ENCODE measurements around the gene NAALADL2. TPM values are rescaled to one million over a fixed set of nuclear protein-coding genes. Genes with fewer than 3 reads are reported as not detected.

Gene NAALADL2
- polyA plus RNA-seq, 3 donors: not detected

- intact Hi-C loops (cut with micrococcal nuclease): no loop called here
- Histone ChIP-seq H3K4me2 (replicated peaks; ENCODE audit: extremely low read depth, low read length, poor library complexity, severe bottlenecking) (no peak overlapping the region), H2AFZ (ENCODE audit: insufficient read depth, low read depth, low read length, poor library complexity, severe bottlenecking) (no peak overlapping the region), H3K4me1 (ENCODE audit: control insufficient read depth in 1 of 2, insufficient read depth in 2 of 2, low read length in 2 of 2) (no peaks in the 10 kb centered on the region), H3K9me3 (replicated peaks in 1 of 2; ENCODE audit: control insufficient read depth in 1 of 2, insufficient read depth in 1 of 2, low read length in 2 of 2) (peaks cover 0 to 3% of the 10 kb centered on the region in 2 donors), H4K20me1 (ENCODE audit: insufficient read depth, low read length) (no peaks in the 10 kb centered on the region), H3K27ac (ENCODE audit: low read depth in 1 of 2, low read length in 2 of 2) (no peak overlapping the region), H3K36me3 (replicated peaks in 1 of 2; ENCODE audit: control insufficient read depth in 1 of 2, insufficient read depth in 2 of 2, low read length in 2 of 2) (no peaks in the 10 kb centered on the region), H3K79me2 (ENCODE audit: insufficient read depth, low read length) (no peaks in the 10 kb centered on the region), H3K9ac (ENCODE audit: insufficient read depth, low read length, poor library complexity, severe bottlenecking) (no peak overlapping the region), H3K27me3 (ENCODE audit: control insufficient read depth in 2 of 2, insufficient read depth in 2 of 2, low read length in 2 of 2) (no peaks in the 10 kb centered on the region), H3K4me3 (replicated peaks in 1 of 3; ENCODE audit: low read depth in 2 of 3, low read length in 3 of 3) (no peak overlapping the region)
- H3K27me3 Mint-ChIP-seq (ENCODE audit: low read depth in 3 of 3): no peaks in the 10 kb centered on the region
- 100% methylated on average over 1 of the region's 3 CpGs for WGBS (ENCODE audit: insufficient coverage)
- no peaks in the 10 kb centered on the region for H3K4me1 Mint-ChIP-seq
- TF ChIP-seq CTCF (IDR thresholded peaks at IDR 0.05): no peak
- DNase-seq: no peak
- H3K4me3 Mint-ChIP-seq: no peak overlapping the region
- H3K9me3 Mint-ChIP-seq: peaks cover 0 to 8% (median 3%) of the 10 kb centered on the region in 7 donors
- H3K36me3 Mint-ChIP-seq: no peaks in the 10 kb centered on the region
- no peak overlapping the region for H3K27ac Mint-ChIP-seq
Measured at GRCh38 chr3:175212896-175213295, 353.8 kb downstream of the NAALADL2 start.

- WGBS (ENCODE audit: insufficient coverage): no CpG with 5 or more reads among the region's 1 CpG
- Histone ChIP-seq H3K9ac (ENCODE audit: insufficient read depth, low read length, poor library complexity, severe bottlenecking) (no peak overlapping the region), H3K4me1 (ENCODE audit: control insufficient read depth in 1 of 2, insufficient read depth in 2 of 2, low read length in 2 of 2) (no peaks in the 10 kb centered on the region), H3K79me2 (ENCODE audit: insufficient read depth, low read length) (no peaks in the 10 kb centered on the region), H3K4me3 (replicated peaks in 1 of 3; ENCODE audit: low read depth in 2 of 3, low read length in 3 of 3) (no peak overlapping the region), H3K36me3 (replicated peaks in 1 of 2; ENCODE audit: control insufficient read depth in 1 of 2, insufficient read depth in 2 of 2, low read length in 2 of 2) (no peaks in the 10 kb centered on the region), H3K27ac (ENCODE audit: low read depth in 1 of 2, low read length in 2 of 2) (no peak overlapping the region), H2AFZ (ENCODE audit: insufficient read depth, low read depth, low read length, poor library complexity, severe bottlenecking) (no peak overlapping the region), H4K20me1 (ENCODE audit: insufficient read depth, low read length) (no peaks in the 10 kb centered on the region), H3K4me2 (replicated peaks; ENCODE audit: extremely low read depth, low read length, poor library complexity, severe bottlenecking) (no peak overlapping the region), H3K9me3 (replicated peaks in 1 of 2; ENCODE audit: control insufficient read depth in 1 of 2, insufficient read depth in 1 of 2, low read length in 2 of 2) (peaks cover 0 to 3% of the 10 kb centered on the region in 2 donors), H3K27me3 (ENCODE audit: control insufficient read depth in 2 of 2, insufficient read depth in 2 of 2, low read length in 2 of 2) (no peaks in the 10 kb centered on the region)
- no peaks in the 10 kb centered on the region for H3K27me3 Mint-ChIP-seq (ENCODE audit: low read depth in 3 of 3)
- no peak for DNase-seq
- peaks cover 0 to 8% (median 2%) of the 10 kb centered on the region in 7 donors for H3K9me3 Mint-ChIP-seq
- H3K27ac Mint-ChIP-seq: no peak overlapping the region
- no peaks in the 10 kb centered on the region for H3K4me1 Mint-ChIP-seq
- intact Hi-C loops (cut with micrococcal nuclease): no loop called here
- H3K4me3 Mint-ChIP-seq: no peak overlapping the region
- TF ChIP-seq CTCF (IDR thresholded peaks at IDR 0.05): no peak
- no peaks in the 10 kb centered on the region for H3K36me3 Mint-ChIP-seq
Measured at GRCh38 chr3:175214216-175214615, 355.1 kb downstream of the NAALADL2 start.

Measured in CD14-positive monocyte (primary cell).